ENCODE data around the gene COL19A1.

COL19A1 gene

DNA sequence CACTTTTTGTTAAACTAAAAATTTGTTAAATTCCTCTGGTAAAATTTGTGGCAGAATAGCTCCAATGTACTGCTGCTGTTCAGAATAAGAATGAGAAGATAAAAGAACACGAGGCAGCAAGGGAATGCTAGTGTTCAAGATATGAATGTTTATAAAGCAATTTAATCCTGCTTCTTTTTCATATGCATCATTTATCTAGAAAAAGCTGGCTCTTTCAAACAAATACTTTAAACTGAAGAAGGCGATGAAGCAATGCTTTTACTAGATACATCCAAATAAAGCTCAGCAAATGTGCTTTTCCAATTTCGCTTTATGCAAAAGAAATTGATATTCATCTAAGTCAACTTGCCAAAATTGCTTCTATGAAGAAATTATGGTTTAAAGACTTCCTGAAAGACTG lies 370.0 kb downstream of the COL19A1 start:
- Histone ChIP-seq H3K27me3 (ENCODE audit: insufficient read depth, low read length, poor library complexity, severe bottlenecking) (no peaks in the 10 kb centered on the region), H3K4me2 (ENCODE audit: low read depth, low read length, poor library complexity, severe bottlenecking) (no peak overlapping the region)

DNA sequence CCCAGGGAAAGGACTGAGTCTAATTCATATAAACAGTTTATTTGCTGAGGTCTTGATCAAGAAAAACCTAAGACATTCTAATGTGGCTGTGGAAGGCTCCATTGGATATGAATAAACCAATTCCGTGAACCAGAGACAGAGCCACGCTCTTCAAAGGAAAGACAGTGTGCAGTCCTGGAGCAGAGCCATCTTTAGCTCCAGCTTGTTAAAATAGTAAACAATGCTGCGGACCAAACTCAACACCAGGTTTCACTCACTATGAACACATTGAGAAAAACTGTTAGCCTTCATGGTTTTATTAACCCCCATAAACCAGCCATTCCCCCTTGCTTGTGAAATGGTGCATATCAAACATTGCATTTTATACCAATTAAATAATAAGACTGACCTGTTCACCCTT lies 374.7 kb downstream of the COL19A1 start:
- Histone ChIP-seq H3K9ac (ENCODE audit: low read depth, low read length, poor library complexity, severe bottlenecking) (no peak overlapping the region), H3K79me2 (ENCODE audit: insufficient read depth, low read length) (no peaks in the 10 kb centered on the region), H3K9me3 (ENCODE audit: insufficient read depth, low read depth, low read length) (no peaks in the 10 kb centered on the region), H3F3A (ENCODE audit: low read depth) (no peaks in the 10 kb centered on the region), H3K4me3 (ENCODE audit: low read length, poor library complexity, severe bottlenecking) (no peak overlapping the region), H3K27me3 (ENCODE audit: insufficient read depth, low read length, poor library complexity, severe bottlenecking) (no peaks in the 10 kb centered on the region), H4K20me1 (ENCODE audit: insufficient read depth, low read length, poor library complexity, severe bottlenecking) (no peaks in the 10 kb centered on the region), H3K36me3 (ENCODE audit: insufficient read depth, low read length) (no peaks in the 10 kb centered on the region), H3K9me2 (replicated peaks; ENCODE audit: low read depth, low read length) (no peaks in the 10 kb centered on the region), H3K4me1 (ENCODE audit: insufficient read depth, low read length, poor library complexity, severe bottlenecking) (no peaks in the 10 kb centered on the region), H2AFZ (ENCODE audit: low read length) (no peak overlapping the region), H3K4me2 (ENCODE audit: low read depth, low read length, poor library complexity, severe bottlenecking) (no peak overlapping the region)
- TF ChIP-seq, protein P1, sequence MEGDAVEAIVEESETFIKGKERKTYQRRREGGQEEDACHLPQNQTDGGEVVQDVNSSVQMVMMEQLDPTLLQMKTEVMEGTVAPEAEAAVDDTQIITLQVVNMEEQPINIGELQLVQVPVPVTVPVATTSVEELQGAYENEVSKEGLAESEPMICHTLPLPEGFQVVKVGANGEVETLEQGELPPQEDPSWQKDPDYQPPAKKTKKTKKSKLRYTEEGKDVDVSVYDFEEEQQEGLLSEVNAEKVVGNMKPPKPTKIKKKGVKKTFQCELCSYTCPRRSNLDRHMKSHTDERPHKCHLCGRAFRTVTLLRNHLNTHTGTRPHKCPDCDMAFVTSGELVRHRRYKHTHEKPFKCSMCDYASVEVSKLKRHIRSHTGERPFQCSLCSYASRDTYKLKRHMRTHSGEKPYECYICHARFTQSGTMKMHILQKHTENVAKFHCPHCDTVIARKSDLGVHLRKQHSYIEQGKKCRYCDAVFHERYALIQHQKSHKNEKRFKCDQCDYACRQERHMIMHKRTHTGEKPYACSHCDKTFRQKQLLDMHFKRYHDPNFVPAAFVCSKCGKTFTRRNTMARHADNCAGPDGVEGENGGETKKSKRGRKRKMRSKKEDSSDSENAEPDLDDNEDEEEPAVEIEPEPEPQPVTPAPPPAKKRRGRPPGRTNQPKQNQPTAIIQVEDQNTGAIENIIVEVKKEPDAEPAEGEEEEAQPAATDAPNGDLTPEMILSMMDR (conservative IDR thresholded peaks at IDR 0.05; ENCODE audit: low read length), result no peak
- TF ChIP-seq EZH2phosphoT487 (IDR thresholded peaks at IDR 0.05; ENCODE audit: borderline replicate concordance), result no peak

More for the DNA sequence above, 370.0 kb downstream of the COL19A1 start:
- Histone ChIP-seq H3F3A (ENCODE audit: low read depth) (no peaks in the 10 kb centered on the region), H3K9me2 (replicated peaks; ENCODE audit: low read depth, low read length) (no peaks in the 10 kb centered on the region), H4K20me1 (ENCODE audit: insufficient read depth, low read length, poor library complexity, severe bottlenecking) (no peaks in the 10 kb centered on the region), H3K79me2 (ENCODE audit: insufficient read depth, low read length) (no peaks in the 10 kb centered on the region), H3K9me3 (ENCODE audit: insufficient read depth, low read depth, low read length) (no peaks in the 10 kb centered on the region), H2AFZ (ENCODE audit: low read length) (no peak overlapping the region), H3K4me3 (ENCODE audit: low read length, poor library complexity, severe bottlenecking) (no peak overlapping the region), H3K9ac (ENCODE audit: low read depth, low read length, poor library complexity, severe bottlenecking) (no peak overlapping the region), H3K4me1 (ENCODE audit: insufficient read depth, low read length, poor library complexity, severe bottlenecking) (no peaks in the 10 kb centered on the region), H3K36me3 (ENCODE audit: insufficient read depth, low read length) (no peaks in the 10 kb centered on the region)
- no peak for TF ChIP-seq EZH2phosphoT487 (IDR thresholded peaks at IDR 0.05; ENCODE audit: borderline replicate concordance)
- TF ChIP-seq, protein P1 (conservative IDR thresholded peaks at IDR 0.05; ENCODE audit: low read length), result no peak

DNA sequence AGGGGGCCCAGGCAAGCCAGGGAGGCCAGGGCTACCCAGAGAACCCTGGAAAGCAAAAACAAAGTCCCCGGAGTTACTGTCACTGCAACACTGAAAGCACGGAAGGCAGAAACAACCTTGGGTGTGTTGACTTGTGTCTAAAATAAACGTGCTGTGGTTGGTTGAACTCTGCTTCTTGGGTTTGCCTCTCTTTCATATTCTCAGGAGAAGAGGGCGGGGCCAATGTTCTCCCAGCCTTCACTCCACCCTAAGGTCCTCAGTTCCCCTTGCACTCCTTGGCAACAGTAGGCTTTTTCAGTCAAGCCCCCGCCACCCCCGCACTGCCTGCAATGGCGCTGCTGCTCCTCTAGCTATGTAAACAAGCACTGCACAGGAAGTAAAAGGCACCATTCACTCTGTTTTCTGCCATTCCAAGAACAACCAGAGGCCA lies 375.6 kb downstream of the COL19A1 start:
- Histone ChIP-seq H4K20me1 (ENCODE audit: insufficient read depth, low read length, poor library complexity, severe bottlenecking) (no peaks in the 10 kb centered on the region), H3K79me2 (ENCODE audit: insufficient read depth, low read length) (no peaks in the 10 kb centered on the region), H2AFZ (ENCODE audit: low read length) (peak overlapping the region; percentile 43; the same call in 1 of the 2 replicates), H3K27me3 (ENCODE audit: insufficient read depth, low read length, poor library complexity, severe bottlenecking) (no peaks in the 10 kb centered on the region), H3K9me3 (ENCODE audit: insufficient read depth, low read depth, low read length) (no peaks in the 10 kb centered on the region), H3K36me3 (ENCODE audit: insufficient read depth, low read length) (no peaks in the 10 kb centered on the region), H3K9me2 (replicated peaks; ENCODE audit: low read depth, low read length) (no peaks in the 10 kb centered on the region), H3K4me1 (ENCODE audit: insufficient read depth, low read length, poor library complexity, severe bottlenecking) (no peaks in the 10 kb centered on the region), H3K9ac (ENCODE audit: low read depth, low read length, poor library complexity, severe bottlenecking) (no peak overlapping the region), H3F3A (ENCODE audit: low read depth) (no peaks in the 10 kb centered on the region), H3K4me3 (ENCODE audit: low read length, poor library complexity, severe bottlenecking) (no peak overlapping the region), H3K4me2 (ENCODE audit: low read depth, low read length, poor library complexity, severe bottlenecking) (no peak overlapping the region)
- no peak for TF ChIP-seq EZH2phosphoT487 (IDR thresholded peaks at IDR 0.05; ENCODE audit: borderline replicate concordance)
- TF ChIP-seq, protein P1 (conservative IDR thresholded peaks at IDR 0.05; ENCODE audit: low read length), result no peak

Data from Loucy (cell line).